Measurements from ENCODE around the gene IDE. TPM values are rescaled to one million over a fixed set of nuclear protein-coding genes. Genes with fewer than 3 reads are reported as not detected.

IDE gene
- total and polyA plus RNA-seq, 9 of the 15 experiments (the other 6 are each of a cell fraction or from before 2014, with no cell fraction given): 10.2 to 50.6 (median 33.2) TPM

- H4K20me1 ChIP-seq (replicated peaks; ENCODE audit: control insufficient read depth, insufficient read depth, low read length): no peaks in the 10 kb centered on the region
- H3K4me1 ChIP-seq (replicated peaks in 1 of 2; ENCODE audit: control insufficient read depth in 2 of 2, insufficient read depth in 2 of 2, low read length in 2 of 2): peaks cover 0 to 10% of the 10 kb centered on the region in 2 experiments; a peak in 2 of 5 replicates
- H3K4me2 ChIP-seq (ENCODE audit: insufficient read depth, low read length): no peak overlapping the region
- DNase-seq (ENCODE audit: extremely low read depth in 1 of 4, low spot score in 3 of 4): no peak
- ATAC-seq: no peak
- no TSS peak for BruUV-seq (replicated peaks)
- no peak overlapping the region for H3K27ac ChIP-seq (ENCODE audit: extremely low read depth, low read depth, low read length)
- H3K9me1 ChIP-seq (ENCODE audit: control insufficient read depth, insufficient read depth, low read length): no peaks in the 10 kb centered on the region
- no peaks in the 10 kb centered on the region for H3K36me3 ChIP-seq (ENCODE audit: control insufficient read depth, insufficient read depth, low read length)
- in situ Hi-C loops (cut with MboI) (no loop called here), intact Hi-C loops (cut with micrococcal nuclease) (no loop called here)
- ChIA-PET POLR2A (interaction anchor here (0.8 kb wide), 1 partner anchor 27 kb away, joined by 3 read pairs; no protein-coding TSS in a partner anchor), CTCF (ENCODE audit: low intra/inter-chr PET ratio) (no interaction called here)
- H3K4me3 ChIP-seq: no peak overlapping the region
- no peak for FAIRE-seq
- H2AFZ ChIP-seq (ENCODE audit: low read depth, low read length): no peak overlapping the region
- H3K9ac ChIP-seq (ENCODE audit: insufficient read depth in 1 of 2, low read depth in 2 of 2, low read length in 2 of 2): no peak overlapping the region
- TF ChIP-seq ZNF592 (IDR thresholded peaks at IDR 0.05): no peak
- TF ChIP-seq PHF21A (IDR thresholded peaks at IDR 0.05; ENCODE audit: borderline replicate concordance, low read depth): no peak
- 58% methylated on average over 7 of the region's 7 CpGs for WGBS (ENCODE audit: insufficient coverage, low coverage, missing lambda C conversion rate)
- H3K79me2 ChIP-seq (ENCODE audit: control insufficient read depth, insufficient read depth, low read length): no peaks in the 10 kb centered on the region
- H3K9me3 ChIP-seq (replicated peaks; ENCODE audit: control insufficient read depth, insufficient read depth, low read depth, low read length): no peaks in the 10 kb centered on the region
- H3K27me3 ChIP-seq (ENCODE audit: control insufficient read depth in 2 of 2, insufficient read depth in 2 of 2, low read length in 2 of 2): no peaks in the 10 kb centered on the region; a peak in 2 of 5 replicates
These were observed 155.0 kb downstream of the IDE start for GRCh38 chr10:92418891-92419290.

Measured in K562 (cell line).